ENCODE data around the gene EIF4G3.
"Not testable (repeated sequence)": the region's sequence is repeated elsewhere in the genome, so short reads cannot be mapped to it uniquely, and the experiment has no call there.

EIF4G3 gene

GRCh38 chr1:21205416-21205815 lies 28.7 kb upstream of the EIF4G3 start:
- Histone ChIP-seq H3K9me3 (ENCODE audit: control insufficient read depth, low read length) (no peaks in the 10 kb centered on the region), H3K36me3 (ENCODE audit: control insufficient read depth, insufficient read depth, low read length, severe bottlenecking) (no peaks in the 10 kb centered on the region), H3K4me1 (ENCODE audit: control insufficient read depth, insufficient read depth, low read length) (no peaks in the 10 kb centered on the region), H3K9ac (ENCODE audit: low read length) (no peak overlapping the region), H3K4me3 (ENCODE audit: low read length) (no peak overlapping the region), H3K27me3 (replicated peaks; ENCODE audit: control insufficient read depth, insufficient read depth, low read length) (no peaks in the 10 kb centered on the region)
- DNase-seq (ENCODE audit: low read depth), result no peak

- Histone ChIP-seq H3K27me3 (replicated peaks; ENCODE audit: control insufficient read depth, insufficient read depth, low read length) (no peaks in the 10 kb centered on the region), H3K36me3 (ENCODE audit: control insufficient read depth, insufficient read depth, low read length, severe bottlenecking) (no peaks in the 10 kb centered on the region), H3K9ac (ENCODE audit: low read length) (no peak overlapping the region), H3K4me3 (ENCODE audit: low read length) (no peak overlapping the region), H3K4me1 (ENCODE audit: control insufficient read depth, insufficient read depth, low read length) (no peaks in the 10 kb centered on the region), H3K9me3 (ENCODE audit: control insufficient read depth, low read length) (no peaks in the 10 kb centered on the region)
- no peak for DNase-seq (ENCODE audit: low read depth)
Observed at GRCh38 chr1:21201650-21202049, 25.0 kb upstream of the EIF4G3 start.

GRCh38 chr1:21201238-21201637 lies 24.5 kb upstream of the EIF4G3 start:
- H3K4me1 ChIP-seq (ENCODE audit: control insufficient read depth, insufficient read depth, low read length); H3K36me3 ChIP-seq (ENCODE audit: control insufficient read depth, insufficient read depth, low read length, severe bottlenecking); H3K4me3 ChIP-seq (ENCODE audit: low read length); H3K9me3 ChIP-seq (ENCODE audit: control insufficient read depth, low read length); H3K9ac ChIP-seq (ENCODE audit: low read length); H3K27me3 ChIP-seq (replicated peaks; ENCODE audit: control insufficient read depth, insufficient read depth, low read length); DNase-seq (ENCODE audit: low read depth): not testable (repeated sequence)

GRCh38 chr1:21200767-21201166 lies 24.1 kb upstream of the EIF4G3 start:
- Histone ChIP-seq H3K4me1 (ENCODE audit: control insufficient read depth, insufficient read depth, low read length) (no peaks in the 10 kb centered on the region), H3K9me3 (ENCODE audit: control insufficient read depth, low read length) (no peaks in the 10 kb centered on the region), H3K27me3 (replicated peaks; ENCODE audit: control insufficient read depth, insufficient read depth, low read length) (no peaks in the 10 kb centered on the region), H3K4me3 (ENCODE audit: low read length) (no peak overlapping the region), H3K9ac (ENCODE audit: low read length) (no peak overlapping the region), H3K36me3 (ENCODE audit: control insufficient read depth, insufficient read depth, low read length, severe bottlenecking) (no peaks in the 10 kb centered on the region)
- no peak for DNase-seq (ENCODE audit: low read depth)

GRCh38 chr1:21198929-21199328 lies 22.2 kb upstream of the EIF4G3 start:
- no peak for DNase-seq (ENCODE audit: low read depth)
- no peak overlapping the region for H3K4me3 ChIP-seq (ENCODE audit: low read length)

GRCh38 chr1:21192871-21193270 lies 16.2 kb upstream of the EIF4G3 start:
- peaks cover 3% of the 10 kb centered on the region for H3K27me3 ChIP-seq (replicated peaks; ENCODE audit: control insufficient read depth, insufficient read depth, low read length)
- H3K9ac ChIP-seq (ENCODE audit: low read length), result no peak overlapping the region
- no peaks in the 10 kb centered on the region for H3K9me3 ChIP-seq (ENCODE audit: control insufficient read depth, low read length)
- no peaks in the 10 kb centered on the region for H3K36me3 ChIP-seq (ENCODE audit: control insufficient read depth, insufficient read depth, low read length, severe bottlenecking)
- H3K4me1 ChIP-seq (ENCODE audit: control insufficient read depth, insufficient read depth, low read length), result no peaks in the 10 kb centered on the region
- no peak overlapping the region for H3K4me3 ChIP-seq (ENCODE audit: low read length)
- no peak for DNase-seq (ENCODE audit: low read depth)

More at GRCh38 chr1:21198929-21199328, 22.2 kb upstream of the EIF4G3 start:
- H3K4me1 ChIP-seq (ENCODE audit: control insufficient read depth, insufficient read depth, low read length), result no peaks in the 10 kb centered on the region
- no peak overlapping the region for H3K9ac ChIP-seq (ENCODE audit: low read length)
- no peaks in the 10 kb centered on the region for H3K9me3 ChIP-seq (ENCODE audit: control insufficient read depth, low read length)
- H3K36me3 ChIP-seq (ENCODE audit: control insufficient read depth, insufficient read depth, low read length, severe bottlenecking), result no peaks in the 10 kb centered on the region
- no peaks in the 10 kb centered on the region for H3K27me3 ChIP-seq (replicated peaks; ENCODE audit: control insufficient read depth, insufficient read depth, low read length)

GRCh38 chr1:21192284-21192683 lies 15.6 kb upstream of the EIF4G3 start:
- Histone ChIP-seq H3K27me3 (replicated peaks; ENCODE audit: control insufficient read depth, insufficient read depth, low read length) (peaks cover 3% of the 10 kb centered on the region), H3K9me3 (ENCODE audit: control insufficient read depth, low read length) (no peaks in the 10 kb centered on the region), H3K4me1 (ENCODE audit: control insufficient read depth, insufficient read depth, low read length) (no peaks in the 10 kb centered on the region), H3K9ac (ENCODE audit: low read length) (no peak overlapping the region), H3K4me3 (ENCODE audit: low read length) (no peak overlapping the region), H3K36me3 (ENCODE audit: control insufficient read depth, insufficient read depth, low read length, severe bottlenecking) (no peaks in the 10 kb centered on the region)
- no peak for DNase-seq (ENCODE audit: low read depth)

GRCh38 chr1:21190771-21191170 lies 14.1 kb upstream of the EIF4G3 start:
- not testable (repeated sequence) for H3K9me3 ChIP-seq (ENCODE audit: control insufficient read depth, low read length); H3K4me1 ChIP-seq (ENCODE audit: control insufficient read depth, insufficient read depth, low read length); H3K36me3 ChIP-seq (ENCODE audit: control insufficient read depth, insufficient read depth, low read length, severe bottlenecking); H3K9ac ChIP-seq (ENCODE audit: low read length); H3K27me3 ChIP-seq (replicated peaks; ENCODE audit: control insufficient read depth, insufficient read depth, low read length); H3K4me3 ChIP-seq (ENCODE audit: low read length); DNase-seq (ENCODE audit: low read depth)

- Histone ChIP-seq H3K4me1 (ENCODE audit: control insufficient read depth, insufficient read depth, low read length) (no peaks in the 10 kb centered on the region), H3K4me3 (ENCODE audit: low read length) (no peak overlapping the region), H3K36me3 (ENCODE audit: control insufficient read depth, insufficient read depth, low read length, severe bottlenecking) (no peaks in the 10 kb centered on the region), H3K27me3 (replicated peaks; ENCODE audit: control insufficient read depth, insufficient read depth, low read length) (peaks cover 3% of the 10 kb centered on the region), H3K9ac (ENCODE audit: low read length) (no peak overlapping the region), H3K9me3 (ENCODE audit: control insufficient read depth, low read length) (no peaks in the 10 kb centered on the region)
- no peak for DNase-seq (ENCODE audit: low read depth)
Observed at GRCh38 chr1:21189906-21190500, 13.3 kb upstream of the EIF4G3 start.

- Histone ChIP-seq H3K36me3 (ENCODE audit: control insufficient read depth, insufficient read depth, low read length, severe bottlenecking) (no peaks in the 10 kb centered on the region), H3K4me3 (ENCODE audit: low read length) (no peak overlapping the region), H3K9ac (ENCODE audit: low read length) (no peak overlapping the region), H3K27me3 (replicated peaks; ENCODE audit: control insufficient read depth, insufficient read depth, low read length) (peaks cover 3% of the 10 kb centered on the region), H3K4me1 (ENCODE audit: control insufficient read depth, insufficient read depth, low read length) (no peaks in the 10 kb centered on the region), H3K9me3 (ENCODE audit: control insufficient read depth, low read length) (no peaks in the 10 kb centered on the region)
- no peak for DNase-seq (ENCODE audit: low read depth)
Observed at GRCh38 chr1:21189421-21189820, 12.7 kb upstream of the EIF4G3 start.

- no peaks in the 10 kb centered on the region for H3K36me3 ChIP-seq (ENCODE audit: control insufficient read depth, insufficient read depth, low read length, severe bottlenecking)
- H3K4me3 ChIP-seq (ENCODE audit: low read length), result no peak overlapping the region
- no peak for DNase-seq (ENCODE audit: low read depth)
- no peak overlapping the region for H3K9ac ChIP-seq (ENCODE audit: low read length)
- no peaks in the 10 kb centered on the region for H3K9me3 ChIP-seq (ENCODE audit: control insufficient read depth, low read length)
- H3K4me1 ChIP-seq (ENCODE audit: control insufficient read depth, insufficient read depth, low read length), result no peaks in the 10 kb centered on the region
- peaks cover 3% of the 10 kb centered on the region for H3K27me3 ChIP-seq (replicated peaks; ENCODE audit: control insufficient read depth, insufficient read depth, low read length)
Observed at GRCh38 chr1:21188235-21188634, 11.5 kb upstream of the EIF4G3 start.

GRCh38 chr1:21185221-21185731 lies 8.6 kb upstream of the EIF4G3 start:
- peaks cover 10% of the 10 kb centered on the region for H3K4me1 ChIP-seq (ENCODE audit: control insufficient read depth, insufficient read depth, low read length)
- H3K27me3 ChIP-seq (replicated peaks; ENCODE audit: control insufficient read depth, insufficient read depth, low read length), result peaks cover 3% of the 10 kb centered on the region
- no peaks in the 10 kb centered on the region for H3K9me3 ChIP-seq (ENCODE audit: control insufficient read depth, low read length)
- H3K4me3 ChIP-seq (ENCODE audit: low read length), result no peak overlapping the region
- H3K36me3 ChIP-seq (ENCODE audit: control insufficient read depth, insufficient read depth, low read length, severe bottlenecking), result no peaks in the 10 kb centered on the region
- no peak overlapping the region for H3K9ac ChIP-seq (ENCODE audit: low read length)
- no peak for DNase-seq (ENCODE audit: low read depth)
